HepG2 (cell line): Measurements from ENCODE around the gene PHRF1. TPM values are rescaled to one million over a fixed set of nuclear protein-coding genes. Genes with fewer than 3 reads are reported as not detected.

Experiments
- AKAP8 ChIP-seq: sonication (generic); formaldehyde crosslinking; IDR thresholded peaks from 2 replicates; pipeline ENCODE4 v1.5.1; 2020; ENCODE audit warnings: mild to moderate bottlenecking, missing genetic modification reagents
- NFIB ChIP-seq: sonication (generic); formaldehyde crosslinking; IDR thresholded peaks from 2 replicates; pipeline ENCODE4 v1.9.0; 2021; ENCODE audit warnings: missing genetic modification reagents, mild to moderate bottlenecking, borderline replicate concordance
- NFYB ChIP-seq: sonication (generic); formaldehyde crosslinking; IDR thresholded peaks from 2 replicates; pipeline ENCODE4 v1.4.0; 2020; ENCODE audit warnings: missing genetic modification reagents
- PPARG ChIP-seq: conservative IDR thresholded peaks from 2 replicates; pipeline ENCODE4 v1.6.1; 2016; ENCODE audit warnings: missing biosample characterization, missing genetic modification reagents
- SMARCC2 ChIP-seq: fragments of 450-650 bp; IDR thresholded peaks from 2 replicates; pipeline ENCODE4 v1.6.1; 2017; ENCODE audit warnings: antibody characterized with exemption, mild to moderate bottlenecking
- TCF7L2 ChIP-seq: IDR thresholded peaks from 2 replicates; pipeline ENCODE4 v1.6.1; 2011; ENCODE audit warnings: mild to moderate bottlenecking, low read depth, low read length, moderate library complexity
- TP53 ChIP-seq: sonication (generic); formaldehyde crosslinking; conservative IDR thresholded peaks from 2 replicates; pipeline ENCODE4 v1.4.0; 2020; ENCODE audit warnings: missing genetic modification reagents
- ZNF30 ChIP-seq: sonication (generic); formaldehyde crosslinking; IDR thresholded peaks from 2 replicates; pipeline ENCODE4 v1.5.0; 2020; ENCODE audit warnings: mild to moderate bottlenecking, missing genetic modification reagents
- ZNF468 ChIP-seq: sonication (generic); formaldehyde crosslinking; IDR thresholded peaks from 2 replicates; pipeline ENCODE4 v1.8.0; 2022; ENCODE audit warnings: mild to moderate bottlenecking, moderate library complexity, missing genetic modification reagents
- ZNF570 ChIP-seq: sonication (generic); formaldehyde crosslinking; IDR thresholded peaks from 2 replicates; pipeline ENCODE4 v1.4.0; 2020; ENCODE audit warnings: mild to moderate bottlenecking, missing genetic modification reagents, borderline replicate concordance
- polyA plus RNA-seq, 8 experiments: library from polyadenylated mRNA; depleted of rRNA in 3 of 8; stranded (reverse) in 7 of 8; unstranded in 1 of 8; fragments of >200 nt; fragmentation: Illumina TruSeq in 4 of 8; extraction: Trizol in 4 of 8; gene quantifications; 2 replicates each; pipeline versions ENCODE4 v1.2.1 to v1.2.3, GENCODE V29; 2011 to 2016; ENCODE audit warnings: low read depth in 4 of 8, missing spikeins in 1 of 8, mixed read lengths in 1 of 8; ENCODE audit not compliant: insufficient read depth in 1 of 8
- total RNA-seq, 5 experiments: library from RNA; depleted of rRNA; stranded (reverse); fragments of >200 nt; fragmentation: Illumina TruSeq; extraction: Trizol; gene quantifications; 2 replicates each; pipeline ENCODE4 v1.2.3, GENCODE V29; 2016; ENCODE audit warnings: low read depth in 1 of 5
- TF ChIP-seq, protein P1 (sequence below): sonication (generic); formaldehyde crosslinking; IDR thresholded peaks from 2 replicates; pipeline ENCODE4 v1.4.0; 2020; ENCODE audit warnings: low read depth, missing genetic modification reagents
- TF ChIP-seq, protein P2 (sequence below): sonication (generic); formaldehyde crosslinking; IDR thresholded peaks from 2 replicates; pipeline ENCODE4 v1.4.0; 2020; ENCODE audit warnings: mild to moderate bottlenecking, missing genetic modification reagents
- TF ChIP-seq, protein P3 (sequence below): sonication (generic); formaldehyde crosslinking; IDR thresholded peaks from 2 replicates; pipeline ENCODE4 v1.5.1; 2020; ENCODE audit warnings: mild to moderate bottlenecking, missing genetic modification reagents
- TF ChIP-seq, protein P4 (sequence below): sonication (generic); formaldehyde crosslinking; IDR thresholded peaks from 2 replicates; pipeline ENCODE4 v1.5.0; 2020; ENCODE audit warnings: missing genetic modification reagents, mild to moderate bottlenecking, borderline replicate concordance
- TF ChIP-seq, protein P5 (sequence below): IDR thresholded peaks from 2 replicates; pipeline ENCODE4 v1.6.1; 2012; ENCODE audit warnings: inconsistent platforms
- TF ChIP-seq, protein P6 (sequence below): sonication (generic); formaldehyde crosslinking; IDR thresholded peaks from 2 replicates; pipeline ENCODE4 v1.4.0; 2020; ENCODE audit warnings: missing genetic modification reagents, mild to moderate bottlenecking, borderline replicate concordance

The PHRF1 gene
- total and polyA plus RNA-seq, 2 of the 13 experiments (the other 11 are each of a cell fraction or from before 2014, with no cell fraction given) = 8.2 to 16.7 TPM

DNA sequence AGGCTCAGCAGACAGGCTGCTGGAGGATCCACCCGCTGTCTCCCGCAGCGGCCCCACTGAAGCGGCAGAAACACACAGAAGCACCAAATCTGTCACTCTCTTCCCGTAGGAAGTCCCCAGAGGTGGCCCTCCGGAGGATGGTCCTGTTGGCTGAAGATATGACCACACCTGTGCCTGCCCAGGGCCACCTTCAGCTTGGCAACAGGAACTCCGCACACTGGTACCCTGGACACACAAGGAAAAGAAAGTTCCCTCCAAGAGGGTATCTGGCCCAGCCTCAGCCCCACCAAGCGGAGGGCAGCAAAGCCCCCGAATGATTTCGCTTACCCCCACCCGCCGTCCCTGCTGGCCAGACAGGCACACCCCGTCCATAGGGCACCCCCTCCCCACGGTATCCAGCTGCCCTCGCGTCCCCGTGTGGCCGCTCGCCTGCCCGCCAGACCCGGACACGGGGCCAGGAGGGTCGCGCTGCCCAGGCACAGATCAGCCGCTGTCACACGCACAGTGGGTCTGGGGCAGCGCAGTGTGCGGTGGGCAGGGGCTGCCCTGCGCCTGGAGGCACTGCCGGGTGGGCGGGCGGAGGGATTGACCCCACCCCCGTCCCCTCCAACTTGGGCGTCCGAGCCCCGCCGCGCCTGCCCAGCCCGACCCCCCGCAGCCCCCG lies 8.5 kb upstream of the PHRF1 start (continued):
- TF ChIP-seq, protein P1, sequence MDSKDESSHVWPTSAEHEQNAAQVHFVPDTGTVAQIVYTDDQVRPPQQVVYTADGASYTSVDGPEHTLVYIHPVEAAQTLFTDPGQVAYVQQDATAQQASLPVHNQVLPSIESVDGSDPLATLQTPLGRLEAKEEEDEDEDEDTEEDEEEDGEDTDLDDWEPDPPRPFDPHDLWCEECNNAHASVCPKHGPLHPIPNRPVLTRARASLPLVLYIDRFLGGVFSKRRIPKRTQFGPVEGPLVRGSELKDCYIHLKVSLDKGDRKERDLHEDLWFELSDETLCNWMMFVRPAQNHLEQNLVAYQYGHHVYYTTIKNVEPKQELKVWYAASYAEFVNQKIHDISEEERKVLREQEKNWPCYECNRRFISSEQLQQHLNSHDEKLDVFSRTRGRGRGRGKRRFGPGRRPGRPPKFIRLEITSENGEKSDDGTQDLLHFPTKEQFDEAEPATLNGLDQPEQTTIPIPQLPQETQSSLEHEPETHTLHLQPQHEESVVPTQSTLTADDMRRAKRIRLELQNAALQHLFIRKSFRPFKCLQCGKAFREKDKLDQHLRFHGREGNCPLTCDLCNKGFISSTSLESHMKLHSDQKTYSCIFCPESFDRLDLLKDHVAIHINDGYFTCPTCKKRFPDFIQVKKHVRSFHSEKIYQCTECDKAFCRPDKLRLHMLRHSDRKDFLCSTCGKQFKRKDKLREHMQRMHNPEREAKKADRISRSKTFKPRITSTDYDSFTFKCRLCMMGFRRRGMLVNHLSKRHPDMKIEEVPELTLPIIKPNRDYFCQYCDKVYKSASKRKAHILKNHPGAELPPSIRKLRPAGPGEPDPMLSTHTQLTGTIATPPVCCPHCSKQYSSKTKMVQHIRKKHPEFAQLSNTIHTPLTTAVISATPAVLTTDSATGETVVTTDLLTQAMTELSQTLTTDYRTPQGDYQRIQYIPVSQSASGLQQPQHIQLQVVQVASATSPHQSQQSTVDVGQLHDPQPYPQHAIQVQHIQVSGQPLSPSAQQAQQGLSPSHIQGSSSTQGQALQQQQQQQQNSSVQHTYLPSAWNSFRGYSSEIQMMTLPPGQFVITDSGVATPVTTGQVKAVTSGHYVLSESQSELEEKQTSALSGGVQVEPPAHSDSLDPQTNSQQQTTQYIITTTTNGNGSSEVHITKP = peak; percentile 51; the same call in 1 of the 2 replicates
- TF ChIP-seq NFIB (CRISPR knock-in tag) (no peak), TCF7L2 (no peak), ZNF30 (CRISPR knock-in tag) (no peak), SMARCC2 (no peak), ZNF570 (CRISPR knock-in tag) (no peak), TP53 (CRISPR knock-in tag) (no peak), NFYB (CRISPR knock-in tag) (no peak), AKAP8 (CRISPR knock-in tag) (no peak), ZNF468 (CRISPR knock-in tag) (no peak), PPARG (no peak)
- TF ChIP-seq, protein P2, sequence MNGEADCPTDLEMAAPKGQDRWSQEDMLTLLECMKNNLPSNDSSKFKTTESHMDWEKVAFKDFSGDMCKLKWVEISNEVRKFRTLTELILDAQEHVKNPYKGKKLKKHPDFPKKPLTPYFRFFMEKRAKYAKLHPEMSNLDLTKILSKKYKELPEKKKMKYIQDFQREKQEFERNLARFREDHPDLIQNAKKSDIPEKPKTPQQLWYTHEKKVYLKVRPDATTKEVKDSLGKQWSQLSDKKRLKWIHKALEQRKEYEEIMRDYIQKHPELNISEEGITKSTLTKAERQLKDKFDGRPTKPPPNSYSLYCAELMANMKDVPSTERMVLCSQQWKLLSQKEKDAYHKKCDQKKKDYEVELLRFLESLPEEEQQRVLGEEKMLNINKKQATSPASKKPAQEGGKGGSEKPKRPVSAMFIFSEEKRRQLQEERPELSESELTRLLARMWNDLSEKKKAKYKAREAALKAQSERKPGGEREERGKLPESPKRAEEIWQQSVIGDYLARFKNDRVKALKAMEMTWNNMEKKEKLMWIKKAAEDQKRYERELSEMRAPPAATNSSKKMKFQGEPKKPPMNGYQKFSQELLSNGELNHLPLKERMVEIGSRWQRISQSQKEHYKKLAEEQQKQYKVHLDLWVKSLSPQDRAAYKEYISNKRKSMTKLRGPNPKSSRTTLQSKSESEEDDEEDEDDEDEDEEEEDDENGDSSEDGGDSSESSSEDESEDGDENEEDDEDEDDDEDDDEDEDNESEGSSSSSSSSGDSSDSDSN (CRISPR knock-in tag) = peak; percentile 27; the same call in 1 of the 2 replicates
- TF ChIP-seq, protein P3, sequence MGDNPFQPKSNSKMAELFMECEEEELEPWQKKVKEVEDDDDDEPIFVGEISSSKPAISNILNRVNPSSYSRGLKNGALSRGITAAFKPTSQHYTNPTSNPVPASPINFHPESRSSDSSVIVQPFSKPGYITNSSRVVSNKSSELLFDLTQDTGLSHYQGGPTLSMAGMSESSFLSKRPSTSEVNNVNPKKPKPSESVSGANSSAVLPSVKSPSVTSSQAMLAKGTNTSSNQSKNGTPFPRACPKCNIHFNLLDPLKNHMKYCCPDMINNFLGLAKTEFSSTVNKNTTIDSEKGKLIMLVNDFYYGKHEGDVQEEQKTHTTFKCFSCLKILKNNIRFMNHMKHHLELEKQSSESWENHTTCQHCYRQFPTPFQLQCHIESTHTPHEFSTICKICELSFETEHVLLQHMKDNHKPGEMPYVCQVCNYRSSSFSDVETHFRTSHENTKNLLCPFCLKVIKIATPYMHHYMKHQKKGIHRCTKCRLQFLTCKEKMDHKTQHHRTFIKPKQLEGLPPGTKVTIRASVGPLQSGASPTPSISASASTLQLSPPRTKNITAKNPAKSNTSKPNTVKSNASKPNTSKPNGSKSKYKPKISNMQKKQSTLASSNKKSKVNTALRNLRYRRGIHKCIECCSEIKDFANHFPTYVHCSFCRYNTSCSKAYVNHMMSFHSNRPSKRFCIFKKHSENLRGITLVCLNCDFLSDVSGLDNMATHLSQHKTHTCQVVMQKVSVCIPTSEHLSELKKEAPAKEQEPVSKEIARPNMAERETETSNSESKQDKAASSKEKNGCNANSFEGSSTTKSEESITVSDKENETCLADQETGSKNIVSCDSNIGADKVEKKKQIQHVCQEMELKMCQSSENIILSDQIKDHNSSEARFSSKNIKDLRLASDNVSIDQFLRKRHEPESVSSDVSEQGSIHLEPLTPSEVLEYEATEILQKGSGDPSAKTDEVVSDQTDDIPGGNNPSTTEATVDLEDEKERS = no peak
- TF ChIP-seq, protein P4, sequence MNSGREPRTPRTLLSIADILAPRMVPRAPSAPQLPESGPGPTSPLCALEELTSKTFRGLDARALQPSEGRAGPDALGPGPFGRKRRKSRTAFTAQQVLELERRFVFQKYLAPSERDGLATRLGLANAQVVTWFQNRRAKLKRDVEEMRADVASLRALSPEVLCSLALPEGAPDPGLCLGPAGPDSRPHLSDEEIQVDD (CRISPR knock-in tag) = peak; percentile 72
- TF ChIP-seq, protein P5, sequence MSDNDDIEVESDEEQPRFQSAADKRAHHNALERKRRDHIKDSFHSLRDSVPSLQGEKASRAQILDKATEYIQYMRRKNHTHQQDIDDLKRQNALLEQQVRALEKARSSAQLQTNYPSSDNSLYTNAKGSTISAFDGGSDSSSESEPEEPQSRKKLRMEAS = 0 out of 2 replicates have a peak, but pooled peaks have one; percentile 7
- TF ChIP-seq, protein P6, sequence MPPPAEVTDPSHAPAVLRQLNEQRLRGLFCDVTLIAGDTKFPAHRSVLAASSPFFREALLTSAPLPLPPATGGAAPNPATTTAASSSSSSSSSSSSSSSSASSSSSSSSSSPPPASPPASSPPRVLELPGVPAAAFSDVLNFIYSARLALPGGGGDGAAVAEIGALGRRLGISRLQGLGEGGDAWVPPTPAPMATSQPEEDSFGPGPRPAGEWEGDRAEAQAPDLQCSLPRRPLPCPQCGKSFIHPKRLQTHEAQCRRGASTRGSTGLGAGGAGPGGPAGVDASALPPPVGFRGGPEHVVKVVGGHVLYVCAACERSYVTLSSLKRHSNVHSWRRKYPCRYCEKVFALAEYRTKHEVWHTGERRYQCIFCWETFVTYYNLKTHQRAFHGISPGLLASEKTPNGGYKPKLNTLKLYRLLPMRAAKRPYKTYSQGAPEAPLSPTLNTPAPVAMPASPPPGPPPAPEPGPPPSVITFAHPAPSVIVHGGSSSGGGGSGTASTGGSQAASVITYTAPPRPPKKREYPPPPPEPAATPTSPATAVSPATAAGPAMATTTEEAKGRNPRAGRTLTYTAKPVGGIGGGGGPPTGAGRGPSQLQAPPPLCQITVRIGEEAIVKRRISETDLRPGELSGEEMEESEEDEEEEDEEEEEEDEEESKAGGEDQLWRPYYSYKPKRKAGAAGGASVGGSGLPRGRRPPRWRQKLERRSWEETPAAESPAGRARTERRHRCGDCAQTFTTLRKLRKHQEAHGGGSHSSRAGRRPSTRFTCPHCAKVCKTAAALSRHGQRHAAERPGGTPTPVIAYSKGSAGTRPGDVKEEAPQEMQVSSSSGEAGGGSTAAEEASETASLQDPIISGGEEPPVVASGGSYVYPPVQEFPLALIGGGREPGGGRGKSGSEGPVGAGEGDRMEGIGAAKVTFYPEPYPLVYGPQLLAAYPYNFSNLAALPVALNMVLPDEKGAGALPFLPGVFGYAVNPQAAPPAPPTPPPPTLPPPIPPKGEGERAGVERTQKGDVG (CRISPR knock-in tag) = no peak
